ENCODE measurements around the gene PTPRJ.

PTPRJ gene

DNA sequence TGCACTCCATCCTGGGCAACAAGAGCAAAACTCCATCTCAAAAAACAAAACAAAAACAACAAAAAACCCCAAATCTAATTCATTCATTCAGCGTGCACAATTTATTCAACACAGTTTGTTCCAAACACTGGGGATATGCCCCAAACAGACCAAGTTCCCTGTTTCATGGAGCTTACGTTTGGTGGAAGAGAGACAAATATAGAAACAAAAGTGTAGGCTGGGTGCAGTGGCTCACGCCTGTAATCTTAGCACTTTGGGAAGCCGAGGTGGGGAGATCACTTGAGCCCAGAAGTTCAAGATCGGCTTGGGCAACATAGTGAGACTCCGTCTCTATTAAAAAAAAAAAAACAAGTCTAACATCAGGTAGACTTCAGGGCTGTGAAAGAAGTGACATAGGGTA lies 52.4 kb downstream of the PTPRJ start:
- H3K27ac ChIP-seq, result no peak overlapping the region

DNA sequence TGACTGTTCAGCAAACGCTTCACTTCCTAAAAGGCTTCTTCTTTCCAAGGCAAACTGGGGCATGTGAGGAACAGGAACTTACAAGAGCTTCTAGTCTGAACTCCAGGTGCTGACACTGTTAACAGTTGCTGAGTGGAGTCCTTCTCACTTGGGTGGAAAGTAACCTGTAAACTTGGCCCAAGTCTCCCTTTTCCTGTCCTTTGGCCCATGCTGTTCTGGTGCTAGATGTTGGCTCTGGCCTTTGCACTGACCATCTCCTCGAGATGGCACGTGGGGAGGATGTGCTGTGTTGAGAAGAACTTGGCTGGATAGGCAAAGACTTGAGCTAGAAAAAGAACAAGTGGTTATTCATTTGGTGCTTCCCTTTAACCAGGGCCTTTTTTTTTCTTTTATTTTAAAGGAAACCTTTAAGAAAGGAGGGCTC lies 53.6 kb downstream of the PTPRJ start:
- H3K36me3 ChIP-seq, result no peaks in the 10 kb centered on the region
- H3K4me3 ChIP-seq (ENCODE audit: low read depth, low read length), result no peak overlapping the region
- TF ChIP-seq, protein P1, sequence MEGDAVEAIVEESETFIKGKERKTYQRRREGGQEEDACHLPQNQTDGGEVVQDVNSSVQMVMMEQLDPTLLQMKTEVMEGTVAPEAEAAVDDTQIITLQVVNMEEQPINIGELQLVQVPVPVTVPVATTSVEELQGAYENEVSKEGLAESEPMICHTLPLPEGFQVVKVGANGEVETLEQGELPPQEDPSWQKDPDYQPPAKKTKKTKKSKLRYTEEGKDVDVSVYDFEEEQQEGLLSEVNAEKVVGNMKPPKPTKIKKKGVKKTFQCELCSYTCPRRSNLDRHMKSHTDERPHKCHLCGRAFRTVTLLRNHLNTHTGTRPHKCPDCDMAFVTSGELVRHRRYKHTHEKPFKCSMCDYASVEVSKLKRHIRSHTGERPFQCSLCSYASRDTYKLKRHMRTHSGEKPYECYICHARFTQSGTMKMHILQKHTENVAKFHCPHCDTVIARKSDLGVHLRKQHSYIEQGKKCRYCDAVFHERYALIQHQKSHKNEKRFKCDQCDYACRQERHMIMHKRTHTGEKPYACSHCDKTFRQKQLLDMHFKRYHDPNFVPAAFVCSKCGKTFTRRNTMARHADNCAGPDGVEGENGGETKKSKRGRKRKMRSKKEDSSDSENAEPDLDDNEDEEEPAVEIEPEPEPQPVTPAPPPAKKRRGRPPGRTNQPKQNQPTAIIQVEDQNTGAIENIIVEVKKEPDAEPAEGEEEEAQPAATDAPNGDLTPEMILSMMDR (IDR thresholded peaks at IDR 0.05; ENCODE audit: low read depth, low read length), result no peak
- DNase-seq, result no peak
- no peaks in the 10 kb centered on the region for H3K27me3 ChIP-seq (ENCODE audit: insufficient read depth, low read depth, severe bottlenecking)
- H3K27ac ChIP-seq, result peak overlapping the region; percentile 47
- no peaks in the 10 kb centered on the region for H3K9me3 ChIP-seq (ENCODE audit: severe bottlenecking)

More for the DNA sequence above, 52.4 kb downstream of the PTPRJ start:
- Histone ChIP-seq H3K4me3 (ENCODE audit: low read depth, low read length) (no peak overlapping the region), H3K36me3 (no peaks in the 10 kb centered on the region), H3K27me3 (ENCODE audit: insufficient read depth, low read depth, severe bottlenecking) (no peaks in the 10 kb centered on the region), H3K9me3 (ENCODE audit: severe bottlenecking) (no peaks in the 10 kb centered on the region)
- no peak for DNase-seq
- TF ChIP-seq, protein P1 (IDR thresholded peaks at IDR 0.05; ENCODE audit: low read depth, low read length), result no peak

DNA sequence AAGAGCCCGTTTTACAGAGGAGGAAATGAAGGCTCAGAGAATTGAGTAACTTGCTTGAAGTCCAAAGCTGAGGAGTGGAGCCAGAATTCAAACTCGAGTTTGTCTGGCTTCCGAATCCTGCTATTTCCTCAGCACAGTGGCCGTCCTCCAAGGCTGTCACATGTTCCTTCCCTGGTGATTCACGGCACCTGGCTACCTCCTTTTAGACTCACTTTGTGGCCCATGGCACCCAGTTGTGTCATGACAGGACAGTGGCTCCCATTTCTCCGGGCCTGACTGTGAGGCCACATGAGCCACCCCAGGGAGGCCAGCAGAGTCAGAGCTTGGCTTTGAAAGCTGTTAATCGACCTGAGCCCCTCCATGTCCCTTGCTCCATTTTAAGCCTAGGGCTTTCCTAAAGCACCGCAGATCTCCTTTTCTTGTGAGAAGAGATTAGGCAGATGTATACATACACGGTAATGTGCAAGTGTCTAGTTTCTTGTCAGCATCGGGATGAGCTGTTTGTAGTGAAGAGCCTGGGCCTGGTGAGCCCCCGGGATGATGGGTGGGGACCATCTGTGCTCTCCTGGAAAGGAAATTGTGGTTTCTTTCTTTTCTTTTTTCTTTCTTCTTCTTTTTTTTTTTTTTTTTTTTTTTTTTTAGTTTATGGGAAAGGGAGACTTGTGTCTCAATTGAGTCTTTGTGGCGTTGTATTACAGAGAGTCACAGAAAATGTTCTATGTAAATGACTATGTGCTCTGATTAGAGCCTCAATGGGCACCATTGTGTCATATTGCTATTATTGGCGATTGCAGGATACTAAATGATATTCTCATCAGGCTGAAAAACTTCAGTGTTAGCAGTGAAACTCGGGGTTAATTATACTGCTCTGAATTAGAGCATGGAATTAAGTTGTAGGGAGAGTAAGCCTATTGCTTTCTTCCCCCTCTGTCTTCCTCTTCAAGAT lies 54.8 kb downstream of the PTPRJ start:
- no peaks in the 10 kb centered on the region for H3K36me3 ChIP-seq
- peak overlapping the region; percentile 54 for H3K27ac ChIP-seq
- no peaks in the 10 kb centered on the region for H3K27me3 ChIP-seq (ENCODE audit: insufficient read depth, low read depth, severe bottlenecking)
- TF ChIP-seq, protein P1 (IDR thresholded peaks at IDR 0.05; ENCODE audit: low read depth, low read length), result no peak
- H3K4me3 ChIP-seq (ENCODE audit: low read depth, low read length), result no peak overlapping the region
- H3K9me3 ChIP-seq (ENCODE audit: severe bottlenecking), result no peaks in the 10 kb centered on the region
- DNase-seq, result peak; percentile 82

DNA sequence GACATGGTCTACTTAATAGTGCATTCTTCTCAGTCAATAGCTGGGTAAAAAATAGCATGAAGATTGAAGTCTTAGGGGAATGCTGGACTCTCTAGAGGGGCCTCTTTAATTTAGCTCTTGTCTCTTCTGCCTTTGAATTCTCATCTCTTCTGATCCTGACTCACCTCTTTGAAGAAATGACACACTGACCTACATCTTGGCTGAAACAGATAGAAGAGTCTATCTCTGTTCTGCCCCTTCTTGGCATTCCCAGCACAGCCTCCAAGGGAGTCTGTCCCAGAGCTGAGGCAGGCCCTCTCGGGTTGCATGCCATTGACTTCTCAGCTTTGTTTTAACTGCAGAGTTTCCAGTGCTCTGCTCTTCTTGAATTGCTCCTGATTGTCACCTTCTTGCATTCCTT lies 55.7 kb downstream of the PTPRJ start:
- no peak overlapping the region for H3K4me3 ChIP-seq (ENCODE audit: low read depth, low read length)
- TF ChIP-seq, protein P1 (IDR thresholded peaks at IDR 0.05; ENCODE audit: low read depth, low read length), result no peak
- no peaks in the 10 kb centered on the region for H3K36me3 ChIP-seq
- DNase-seq, result no peak
- no peaks in the 10 kb centered on the region for H3K9me3 ChIP-seq (ENCODE audit: severe bottlenecking)
- no peaks in the 10 kb centered on the region for H3K27me3 ChIP-seq (ENCODE audit: insufficient read depth, low read depth, severe bottlenecking)
- H3K27ac ChIP-seq, result no peak overlapping the region

DNA sequence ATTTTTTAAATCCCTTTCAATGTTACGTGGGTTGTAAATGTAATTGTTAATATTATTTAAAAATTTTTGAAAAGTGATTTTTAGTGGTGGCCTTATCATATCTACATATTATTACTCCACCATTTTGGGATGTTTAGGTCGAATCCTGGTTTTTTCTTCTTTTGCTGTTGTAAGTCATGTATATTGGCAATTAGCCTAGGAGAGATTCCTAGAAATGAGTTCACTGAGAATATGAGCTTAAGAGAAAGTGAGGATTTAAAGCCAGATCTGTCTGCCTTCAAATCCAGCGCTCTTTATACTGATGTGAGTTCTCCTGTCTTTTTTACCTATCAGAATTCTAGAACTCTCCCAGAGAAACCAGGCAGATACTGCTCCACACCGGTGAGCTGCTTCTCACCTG lies 56.1 kb downstream of the PTPRJ start:
- H3K27ac ChIP-seq, result no peak overlapping the region
- TF ChIP-seq, protein P1 (IDR thresholded peaks at IDR 0.05; ENCODE audit: low read depth, low read length), result no peak
- H3K27me3 ChIP-seq (ENCODE audit: insufficient read depth, low read depth, severe bottlenecking), result no peaks in the 10 kb centered on the region
- no peak overlapping the region for H3K4me3 ChIP-seq (ENCODE audit: low read depth, low read length)
- no peaks in the 10 kb centered on the region for H3K36me3 ChIP-seq
- DNase-seq, result no peak
- no peaks in the 10 kb centered on the region for H3K9me3 ChIP-seq (ENCODE audit: severe bottlenecking)

All from WERI-Rb-1 (cell line).